Measurements from ENCODE around the gene SIK3. TPM values are rescaled to one million over a fixed set of nuclear protein-coding genes. Genes with fewer than 3 reads are reported as not detected.

Gene SIK3
- total and polyA plus RNA-seq, 2 donors (not counting 3 experiments of a cell fraction or from before 2014, with no cell fraction given): 10.3 to 21.3 TPM

- H3K36me3 ChIP-seq (ENCODE audit: control insufficient read depth in 2 of 2, extremely low read depth in 1 of 2, insufficient read depth in 2 of 2, low read length in 2 of 2): no peaks in the 10 kb centered on the region
- TF ChIP-seq MYC (IDR thresholded peaks at IDR 0.05; ENCODE audit: low read depth, low read length) (no peak), GATA2 (IDR thresholded peaks at IDR 0.05; ENCODE audit: insufficient read depth, insufficient read length, low read depth, low read length) (no peak), EZH2 (IDR thresholded peaks at IDR 0.05; ENCODE audit: borderline replicate concordance, low read depth, low read length, severe bottlenecking) (no peak), JUN (IDR thresholded peaks at IDR 0.05; ENCODE audit: borderline replicate concordance, insufficient read depth, insufficient read length, low read depth) (no peak), FOS (IDR thresholded peaks at IDR 0.05; ENCODE audit: borderline replicate concordance, insufficient read depth, low read length) (no peak)
- POLR2A ChIA-PET: no interaction called here
- H3K4me1 ChIP-seq (ENCODE audit: control insufficient read depth, extremely low read depth, insufficient read depth, low read length): peaks cover 16% of the 10 kb centered on the region
- no peaks in the 10 kb centered on the region for H4K20me1 ChIP-seq (replicated peaks; ENCODE audit: control insufficient read depth, extremely low read depth, insufficient read depth, low read length)
- H3K4me3 ChIP-seq (replicated peaks in 1 of 3; ENCODE audit: insufficient read depth in 1 of 3, low read depth in 1 of 3, low read length in 3 of 3): no peak overlapping the region
- dilution Hi-C loops (cut with MboI; ENCODE audit: extremely low pct_ligation_motif_present, low sequenced_read_pairs) (no loop called here), intact Hi-C loops (cut with micrococcal nuclease) (loop anchor here (5.0 kb wide), 1 partner anchor 57 kb away; the partner anchor contains the start of gene SIK3)
- H3K9me3 ChIP-seq (replicated peaks; ENCODE audit: control insufficient read depth, insufficient read depth, low read length): no peaks in the 10 kb centered on the region
- H3K27ac ChIP-seq (ENCODE audit: insufficient read depth, low read depth, low read length): no peak overlapping the region
- H2AFZ ChIP-seq (ENCODE audit: low read depth, low read length): no peak overlapping the region
- no peak overlapping the region for H3K4me2 ChIP-seq (ENCODE audit: insufficient read depth, low read length)
- no peak for DNase-seq (ENCODE audit: low read depth, low spot score)
- BruUV-seq (replicated peaks): no TSS peak
- no peak for FAIRE-seq
- H3K27me3 ChIP-seq (ENCODE audit: control insufficient read depth in 2 of 2, insufficient read depth in 2 of 2, low read length in 2 of 2): no peaks in the 10 kb centered on the region
- peaks cover 2% of the 10 kb centered on the region for H3K79me2 ChIP-seq (ENCODE audit: control insufficient read depth, insufficient read depth, low read length)
- CTCF ChIA-PET: interaction anchor here (0.9 to 1.7 kb wide), 10 partner anchors 9 to 160 kb away, joined by 3 to 4 read pairs (median 3); no protein-coding TSS in a partner anchor
- no peaks in the 10 kb centered on the region for H3K9me1 ChIP-seq (replicated peaks; ENCODE audit: control insufficient read depth, extremely low read depth, insufficient read depth, low read length)
- no peak overlapping the region for H3K9ac ChIP-seq (replicated peaks; ENCODE audit: extremely low read depth, insufficient read depth, low read length)
These were observed 58.3 kb downstream of the SIK3 start for GRCh38 chr11:117039900-117040299.

DNA sequence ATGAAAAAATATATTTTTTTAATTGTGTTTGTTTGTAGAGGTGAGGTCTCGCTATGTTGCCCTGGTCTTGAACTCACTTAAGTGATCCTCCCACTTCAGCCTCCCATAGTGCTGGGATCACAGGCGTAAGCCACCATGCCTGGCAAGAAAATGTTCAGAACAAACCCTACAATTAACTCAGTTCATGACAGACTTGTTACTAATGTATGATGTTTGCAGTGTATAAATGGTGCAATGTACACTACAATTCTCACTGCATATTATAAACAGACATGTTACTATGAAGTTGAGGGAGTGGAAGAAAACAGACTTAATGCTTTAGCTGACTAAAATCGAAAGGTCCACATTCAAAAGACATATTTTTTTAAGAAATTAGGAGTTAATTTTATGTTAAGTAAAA is 59.0 kb downstream of the SIK3 start:
- POLR2A ChIA-PET: no interaction called here
- peaks cover 2% of the 10 kb centered on the region for H3K79me2 ChIP-seq (ENCODE audit: control insufficient read depth, insufficient read depth, low read length)

More for the DNA sequence above, 59.0 kb downstream of the SIK3 start:
- no TSS peak for BruUV-seq (replicated peaks)
- Histone ChIP-seq H3K9me1 (replicated peaks; ENCODE audit: control insufficient read depth, extremely low read depth, insufficient read depth, low read length) (no peaks in the 10 kb centered on the region), H2AFZ (ENCODE audit: low read depth, low read length) (no peak overlapping the region), H3K9me3 (replicated peaks; ENCODE audit: control insufficient read depth, insufficient read depth, low read length) (no peaks in the 10 kb centered on the region), H3K9ac (replicated peaks; ENCODE audit: extremely low read depth, insufficient read depth, low read length) (no peak overlapping the region), H3K27ac (ENCODE audit: insufficient read depth, low read depth, low read length) (no peak overlapping the region), H3K36me3 (ENCODE audit: control insufficient read depth in 2 of 2, extremely low read depth in 1 of 2, insufficient read depth in 2 of 2, low read length in 2 of 2) (no peaks in the 10 kb centered on the region), H3K4me2 (ENCODE audit: insufficient read depth, low read length) (no peak overlapping the region), H3K27me3 (ENCODE audit: control insufficient read depth in 2 of 2, insufficient read depth in 2 of 2, low read length in 2 of 2) (no peaks in the 10 kb centered on the region), H3K4me1 (ENCODE audit: control insufficient read depth, extremely low read depth, insufficient read depth, low read length) (peaks cover 13% of the 10 kb centered on the region), H3K4me3 (replicated peaks in 1 of 3; ENCODE audit: insufficient read depth in 1 of 3, low read depth in 1 of 3, low read length in 3 of 3) (no peak overlapping the region), H4K20me1 (replicated peaks; ENCODE audit: control insufficient read depth, extremely low read depth, insufficient read depth, low read length) (no peaks in the 10 kb centered on the region)
- no peak for TF ChIP-seq FOS (IDR thresholded peaks at IDR 0.05; ENCODE audit: borderline replicate concordance, insufficient read depth, low read length)
- TF ChIP-seq, protein P1, sequence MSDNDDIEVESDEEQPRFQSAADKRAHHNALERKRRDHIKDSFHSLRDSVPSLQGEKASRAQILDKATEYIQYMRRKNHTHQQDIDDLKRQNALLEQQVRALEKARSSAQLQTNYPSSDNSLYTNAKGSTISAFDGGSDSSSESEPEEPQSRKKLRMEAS (IDR thresholded peaks at IDR 0.05; ENCODE audit: insufficient read depth, insufficient read length): no peak
- TF ChIP-seq EZH2 (IDR thresholded peaks at IDR 0.05; ENCODE audit: borderline replicate concordance, low read depth, low read length, severe bottlenecking): no peak
- no peak for TF ChIP-seq CTCF (IDR thresholded peaks at IDR 0.05; ENCODE audit: extremely low read depth in 1 of 2, insufficient read depth in 1 of 2, low read depth in 1 of 2, low read length in 2 of 2)
- TF ChIP-seq JUN (IDR thresholded peaks at IDR 0.05; ENCODE audit: borderline replicate concordance, insufficient read depth, insufficient read length, low read depth): no peak
- TF ChIP-seq GATA2 (IDR thresholded peaks at IDR 0.05; ENCODE audit: insufficient read depth, insufficient read length, low read depth, low read length): no peak
- no peak for TF ChIP-seq MYC (IDR thresholded peaks at IDR 0.05; ENCODE audit: low read depth, low read length)
- TF ChIP-seq POLR2A (IDR thresholded peaks at IDR 0.05; ENCODE audit: low read depth, low read length): no peak
- TF ChIP-seq POLR2AphosphoS5 (IDR thresholded peaks at IDR 0.05; ENCODE audit: insufficient read depth, low read depth, low read length): no peak
- no peak for DNase-seq (ENCODE audit: low read depth, low spot score)
- dilution Hi-C loops (cut with MboI; ENCODE audit: extremely low pct_ligation_motif_present, low sequenced_read_pairs): no loop called here
- CTCF ChIA-PET: interaction anchor here (0.9 to 1.7 kb wide), 8 partner anchors 8 to 159 kb away, joined by 3 to 4 read pairs (median 3); no protein-coding TSS in a partner anchor
- intact Hi-C loops (cut with micrococcal nuclease): loop anchor here (5.0 kb wide), 1 partner anchor 58 kb away; the partner anchor contains the start of gene SIK3
- FAIRE-seq: no peak

Measured in endothelial cell of umbilical vein (primary cell).